Measurements from ENCODE around the gene EGLN1.

DNA sequence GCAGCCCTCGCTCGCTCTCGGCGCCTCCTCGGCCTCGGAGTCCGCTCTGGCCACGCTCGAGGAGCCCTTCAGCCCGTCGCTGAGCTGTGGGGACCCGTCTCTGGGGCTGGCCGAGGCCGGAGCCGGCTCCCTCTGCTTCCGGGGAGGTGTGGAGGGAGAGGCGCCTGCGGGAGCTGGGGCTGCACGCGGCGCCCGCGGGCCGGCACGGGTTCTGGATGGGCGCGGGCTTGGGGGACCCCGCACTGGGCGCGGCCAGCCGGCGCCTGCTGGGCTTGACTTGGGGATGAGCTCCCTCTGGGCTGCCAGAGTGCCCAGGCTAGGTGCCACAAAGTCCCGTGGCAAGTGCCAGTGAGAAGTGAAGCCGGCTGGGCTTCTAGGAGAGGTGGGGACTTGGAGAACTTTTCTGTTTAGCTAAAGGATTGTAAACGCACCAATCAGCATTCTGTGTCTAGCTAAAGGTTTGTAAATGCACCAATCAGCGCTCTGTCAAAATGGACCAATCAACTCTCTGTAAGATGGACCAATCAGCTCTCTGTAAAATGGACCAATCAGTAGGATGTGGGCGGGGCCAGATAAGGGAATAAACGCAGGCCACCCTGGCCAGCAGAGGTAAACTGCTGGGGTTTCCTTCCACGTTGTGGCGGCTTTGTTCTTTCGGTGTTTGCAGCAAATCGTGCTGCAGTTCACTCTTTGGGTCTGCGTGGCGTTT, 104.6 kb downstream of the EGLN1 start:
- TF ChIP-seq, protein P1, sequence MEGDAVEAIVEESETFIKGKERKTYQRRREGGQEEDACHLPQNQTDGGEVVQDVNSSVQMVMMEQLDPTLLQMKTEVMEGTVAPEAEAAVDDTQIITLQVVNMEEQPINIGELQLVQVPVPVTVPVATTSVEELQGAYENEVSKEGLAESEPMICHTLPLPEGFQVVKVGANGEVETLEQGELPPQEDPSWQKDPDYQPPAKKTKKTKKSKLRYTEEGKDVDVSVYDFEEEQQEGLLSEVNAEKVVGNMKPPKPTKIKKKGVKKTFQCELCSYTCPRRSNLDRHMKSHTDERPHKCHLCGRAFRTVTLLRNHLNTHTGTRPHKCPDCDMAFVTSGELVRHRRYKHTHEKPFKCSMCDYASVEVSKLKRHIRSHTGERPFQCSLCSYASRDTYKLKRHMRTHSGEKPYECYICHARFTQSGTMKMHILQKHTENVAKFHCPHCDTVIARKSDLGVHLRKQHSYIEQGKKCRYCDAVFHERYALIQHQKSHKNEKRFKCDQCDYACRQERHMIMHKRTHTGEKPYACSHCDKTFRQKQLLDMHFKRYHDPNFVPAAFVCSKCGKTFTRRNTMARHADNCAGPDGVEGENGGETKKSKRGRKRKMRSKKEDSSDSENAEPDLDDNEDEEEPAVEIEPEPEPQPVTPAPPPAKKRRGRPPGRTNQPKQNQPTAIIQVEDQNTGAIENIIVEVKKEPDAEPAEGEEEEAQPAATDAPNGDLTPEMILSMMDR (IDR thresholded peaks at IDR 0.05): no peak
- TF ChIP-seq POLR2AphosphoS5 (IDR thresholded peaks at IDR 0.05; ENCODE audit: insufficient read depth in 1 of 2, low read depth in 1 of 2): no peak
